ENCODE measurements around the gene CEP68.
"Not testable (repeated sequence)": the region's sequence is repeated elsewhere in the genome, so short reads cannot be mapped to it uniquely, and the experiment has no call there.

The CEP68 gene

GRCh38 chr2:65093211-65093610 is 37.0 kb downstream of the CEP68 start:
- no peak for DNase-seq

- DNase-seq, result no peak
These were observed 40.7 kb downstream of the CEP68 start for GRCh38 chr2:65096948-65097347.

- no peak for DNase-seq
These were observed 41.6 kb downstream of the CEP68 start for GRCh38 chr2:65097844-65098243.

- no peak for DNase-seq
These were observed 42.5 kb downstream of the CEP68 start for GRCh38 chr2:65098741-65099140.

DNA sequence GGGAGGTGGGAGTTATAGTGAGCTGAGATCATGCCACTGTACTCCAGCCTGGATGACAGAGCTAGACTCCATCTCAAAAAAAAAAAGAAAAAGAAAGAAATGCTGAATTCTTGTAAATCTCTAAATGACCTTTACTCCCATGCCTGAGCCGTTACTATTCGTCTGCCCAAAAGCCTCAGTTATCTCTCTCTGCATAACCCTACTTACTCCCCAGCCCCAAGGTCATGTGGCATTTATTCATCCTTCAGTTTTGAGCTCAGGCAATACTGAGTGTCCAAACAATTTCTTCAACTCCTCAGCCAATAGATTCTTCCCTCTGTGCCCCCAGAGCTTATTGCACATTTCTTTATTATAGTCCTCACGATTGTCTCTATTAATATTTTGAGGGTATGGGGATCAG is 44.9 kb downstream of the CEP68 start:
- no peak for DNase-seq

DNA sequence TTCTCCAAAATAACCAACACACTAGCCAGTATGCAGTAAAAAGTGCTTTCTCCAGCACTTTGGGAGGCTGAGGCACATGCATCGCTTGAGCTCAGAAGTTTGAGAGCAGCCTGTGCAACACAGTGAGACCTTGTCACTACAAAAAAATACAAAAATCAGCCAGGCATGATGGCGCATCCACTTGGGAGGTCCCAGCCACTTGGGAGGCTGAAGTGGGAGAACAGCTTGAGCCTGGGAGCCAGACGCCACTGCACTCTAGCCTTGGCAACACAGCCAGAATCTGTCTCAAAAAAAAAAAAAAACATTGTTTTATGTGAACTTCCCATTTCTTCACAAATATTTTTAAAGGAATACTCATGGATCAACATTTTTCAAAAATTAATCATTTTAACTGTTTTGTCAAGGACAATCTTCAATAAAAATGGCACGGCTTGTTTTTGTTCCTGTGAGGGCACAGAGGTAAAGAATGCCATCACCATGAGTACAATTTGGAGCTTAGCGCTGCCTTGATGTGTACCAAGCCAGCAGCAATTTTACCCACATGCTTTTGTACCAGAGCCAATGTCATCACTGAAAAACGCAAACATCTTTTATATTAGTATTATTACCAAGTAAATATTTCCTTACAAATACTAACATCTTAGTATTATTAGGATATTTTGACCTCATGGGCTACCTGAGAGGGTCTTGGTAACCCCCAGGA is 46.9 kb downstream of the CEP68 start:
- no peak for DNase-seq

DNA sequence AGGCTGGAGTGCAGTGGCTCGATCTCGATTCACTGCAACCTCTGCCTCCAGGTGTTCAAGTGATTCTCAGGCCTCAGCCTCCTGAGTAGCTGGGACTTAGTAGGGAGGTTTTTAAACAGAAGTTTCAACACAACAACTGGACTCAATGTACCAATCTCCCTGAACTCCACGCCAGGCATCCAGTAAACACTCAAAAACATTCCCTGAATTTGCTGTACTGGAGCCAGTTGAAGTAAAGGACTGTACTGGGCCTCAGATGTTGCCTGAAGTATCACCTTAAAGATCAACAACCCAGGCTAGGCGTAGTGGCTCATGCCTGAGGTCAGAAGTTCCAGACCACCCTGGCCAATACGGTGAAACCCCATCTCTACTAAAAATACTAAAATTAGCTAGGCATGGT is 51.3 kb downstream of the CEP68 start:
- DNase-seq, result no peak

DNA sequence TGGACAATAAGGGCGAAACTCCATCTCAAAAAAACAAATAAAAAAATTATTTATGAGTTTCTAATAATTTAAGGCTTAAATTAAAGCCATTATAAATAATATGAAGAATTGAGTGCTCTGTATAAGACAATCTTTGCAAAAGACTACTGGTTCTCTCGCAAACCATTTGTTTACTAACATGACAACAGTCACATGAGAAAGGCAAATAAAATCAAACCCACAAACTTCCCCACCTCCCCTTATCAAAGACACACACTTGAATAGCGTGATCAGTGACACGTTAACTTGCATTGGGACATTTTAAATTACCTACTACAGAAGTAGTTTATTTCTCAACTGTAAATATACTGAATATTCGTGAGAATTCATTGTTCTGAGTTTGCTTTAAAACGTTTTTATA is 52.6 kb downstream of the CEP68 start:
- no peak for DNase-seq

DNA sequence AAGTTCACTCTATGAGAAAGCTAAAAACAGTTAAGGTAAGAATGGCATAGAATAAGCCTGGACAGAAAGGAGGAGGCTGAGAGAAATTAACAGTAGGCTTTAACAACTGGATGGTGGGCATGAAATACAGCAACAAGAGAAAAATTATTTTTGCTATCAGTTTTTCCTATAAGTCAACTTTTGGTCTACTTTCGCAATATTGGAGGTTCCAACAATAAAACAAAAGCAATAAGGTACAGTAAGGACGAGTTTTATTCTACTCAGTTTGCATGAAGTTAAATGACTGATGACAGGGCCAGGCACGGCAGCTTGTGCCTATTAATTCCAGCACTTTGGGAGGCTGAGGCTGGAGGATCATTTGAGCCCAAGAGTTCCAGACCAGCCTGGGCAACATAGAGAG is 56.4 kb downstream of the CEP68 start:
- no peak for DNase-seq

DNA sequence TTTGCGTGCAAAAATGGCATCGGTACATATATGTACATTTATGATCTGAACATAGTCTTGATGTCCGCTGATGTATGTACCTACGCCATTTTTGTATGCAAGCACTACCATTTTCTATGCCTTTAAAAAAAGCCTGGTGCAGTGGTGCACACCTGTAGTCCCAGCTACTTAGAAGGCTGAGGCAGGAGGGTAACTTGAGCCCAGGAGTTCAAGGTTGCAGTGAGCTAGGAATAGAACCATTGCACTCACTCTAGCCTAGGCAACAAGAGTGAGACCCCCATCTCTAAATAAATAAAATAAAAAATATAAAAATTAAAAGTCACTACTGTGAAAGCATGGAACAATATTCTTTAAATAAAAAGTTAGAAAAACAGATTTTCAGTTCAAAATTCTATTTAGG is 57.0 kb downstream of the CEP68 start:
- DNase-seq, result no peak

DNA sequence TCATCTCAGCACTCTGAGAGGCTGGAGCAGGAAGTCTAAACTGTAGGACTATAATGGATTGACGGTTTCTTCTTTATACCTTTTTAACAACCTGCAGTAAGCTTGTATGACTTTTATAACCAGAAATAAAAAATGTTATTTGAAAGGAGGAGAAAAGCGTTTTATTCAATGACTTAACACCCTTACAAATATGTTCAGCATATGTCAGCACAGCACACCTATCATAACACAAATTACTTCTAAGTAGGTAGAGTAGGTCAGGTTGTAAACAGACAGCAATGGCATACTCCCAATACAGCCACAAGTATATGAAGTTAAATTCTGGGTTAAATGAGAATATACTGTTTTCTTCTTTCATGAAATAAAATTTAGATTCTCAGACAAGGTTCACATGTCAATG is 57.6 kb downstream of the CEP68 start:
- DNase-seq, result no peak

DNA sequence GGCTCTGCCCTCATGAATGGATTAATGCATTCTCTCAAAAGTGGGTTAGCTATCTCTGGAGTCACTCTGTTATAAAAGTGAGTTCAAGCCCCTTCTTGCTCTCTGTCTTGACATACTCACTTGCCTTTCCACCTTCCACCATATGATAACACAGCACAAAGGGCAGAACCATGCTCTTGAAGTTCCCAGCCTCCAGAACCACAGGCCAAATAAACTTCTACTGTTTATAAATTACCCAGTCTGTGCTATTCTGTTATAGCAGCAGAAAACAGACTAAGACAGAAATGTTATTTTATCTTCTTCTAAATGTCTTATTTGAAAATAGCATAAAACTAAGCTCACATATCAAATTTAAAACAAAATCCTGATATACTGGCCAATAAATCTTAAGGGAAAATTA is 58.7 kb downstream of the CEP68 start:
- no peak for DNase-seq

- DNase-seq, result no peak
These were observed 60.4 kb downstream of the CEP68 start for GRCh38 chr2:65116645-65117044.

- DNase-seq, result no peak
These were observed 64.9 kb downstream of the CEP68 start for GRCh38 chr2:65120990-65121693.

DNA sequence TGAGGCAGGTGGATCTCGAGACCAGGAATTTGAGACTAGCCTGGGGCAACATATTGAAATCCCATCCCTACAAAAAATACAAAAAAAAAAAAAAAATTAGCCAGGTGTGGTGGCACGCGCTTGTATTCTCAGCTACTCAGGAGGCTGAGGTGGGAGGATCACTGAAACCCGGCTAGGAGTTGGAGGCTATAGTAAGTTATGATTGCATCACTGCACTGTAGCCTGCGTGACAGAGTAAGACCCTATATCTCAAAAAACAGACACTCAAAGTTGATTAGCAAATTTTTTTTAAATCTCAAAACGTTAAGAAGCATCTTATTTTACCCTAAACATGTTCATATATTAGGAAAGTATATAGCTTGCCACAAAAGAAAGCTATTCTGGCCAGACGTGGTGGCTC is 66.1 kb downstream of the CEP68 start:
- DNase-seq, result no peak

DNA sequence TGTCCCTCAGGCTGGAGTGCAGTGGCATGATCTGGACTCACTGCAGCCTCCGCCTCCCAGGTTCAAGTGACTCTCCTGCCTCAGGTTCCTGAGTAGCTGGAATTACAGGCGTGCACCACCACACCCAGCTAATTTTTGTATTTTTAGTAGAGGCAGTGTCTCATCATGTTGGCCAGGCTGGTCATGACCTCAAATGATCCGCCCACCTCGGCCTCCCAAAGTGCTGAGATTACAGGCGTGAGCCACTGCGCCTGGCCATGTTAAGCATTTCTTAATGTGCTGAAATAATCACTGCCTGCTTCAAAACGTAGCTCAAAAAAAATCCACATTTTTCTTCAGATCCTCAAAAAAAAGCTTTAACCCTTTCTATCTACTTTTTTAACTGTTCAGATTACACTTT is 69.2 kb downstream of the CEP68 start:
- DNase-seq, result peak; percentile 27

GRCh38 chr2:65128297-65129190 is 72.3 kb downstream of the CEP68 start:
- DNase-seq, result peak; percentile 49

DNA sequence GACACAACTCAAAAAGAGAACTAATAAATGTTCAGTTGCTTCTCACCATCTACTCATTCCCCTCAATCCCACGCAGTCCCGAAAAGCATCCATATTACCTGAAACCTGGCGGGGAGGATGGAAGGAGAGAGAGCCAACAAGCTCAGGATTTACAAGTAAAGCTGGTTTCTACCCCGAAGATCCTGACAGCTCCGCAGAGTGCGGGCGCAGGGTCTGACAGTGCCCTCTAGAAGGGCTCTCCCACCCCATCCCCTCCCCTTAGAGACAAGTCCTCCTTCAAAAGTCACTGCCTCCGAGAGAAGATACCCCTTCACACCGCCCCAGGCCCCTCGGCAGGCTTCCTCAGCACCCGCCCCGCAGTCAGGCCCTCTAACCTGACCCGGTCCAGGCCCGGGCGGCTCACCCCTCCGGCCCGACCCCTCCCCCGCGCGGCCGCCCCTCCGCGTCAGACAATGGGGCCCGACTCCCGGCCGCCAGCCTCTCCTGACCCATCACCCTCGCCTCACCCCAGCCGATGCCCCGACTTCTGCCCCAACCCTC is 73.1 kb downstream of the CEP68 start:
- DNase-seq, result no peak

DNA sequence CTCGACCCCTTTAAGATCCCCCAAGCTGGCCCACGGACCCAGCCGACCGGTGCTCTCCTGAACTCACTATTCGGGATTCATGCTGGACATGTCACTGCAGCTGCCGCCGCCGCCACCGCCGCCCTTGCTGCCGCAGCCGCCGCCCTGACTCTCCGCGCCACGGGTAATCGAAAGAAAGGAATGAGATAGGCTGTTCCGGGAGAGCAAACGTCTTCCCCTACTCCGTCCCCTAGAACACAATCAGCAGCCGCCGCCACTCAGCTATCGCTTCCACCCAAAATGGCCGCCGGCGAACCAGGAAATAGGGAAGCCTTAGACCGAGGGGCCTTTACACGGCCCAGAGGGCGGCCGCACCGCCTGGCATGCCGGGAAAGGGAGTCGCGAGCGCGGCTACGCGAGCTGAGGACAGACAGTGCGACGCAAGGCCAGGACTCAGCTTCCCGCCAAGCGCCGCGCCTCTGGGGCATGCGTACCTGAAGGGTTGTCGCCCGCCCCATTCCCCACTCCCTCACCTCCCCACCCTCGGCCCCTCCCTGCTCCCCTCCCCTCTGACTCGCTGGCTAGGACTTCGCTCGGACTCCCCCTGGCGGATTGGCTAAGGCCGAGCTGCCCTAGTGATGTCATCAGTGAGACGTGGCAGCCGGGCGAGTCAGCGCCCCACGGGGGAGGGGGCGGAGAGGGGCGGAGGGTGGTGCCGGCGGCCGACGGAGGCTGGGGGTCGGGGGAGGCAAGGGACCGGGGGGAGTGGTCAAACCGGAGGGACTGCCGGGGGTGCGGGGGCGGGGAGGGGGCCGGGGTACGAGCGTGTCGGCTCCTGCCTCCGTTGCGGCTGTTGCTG is 73.8 kb downstream of the CEP68 start, which contains the start of gene RAB1A:
TSS of gene RAB1A (minus strand) at position 281 of the 838 bp plus-strand sequence. CDS start at position 90, 191 bp downstream.
- peak; percentile 100 for DNase-seq

DNA sequence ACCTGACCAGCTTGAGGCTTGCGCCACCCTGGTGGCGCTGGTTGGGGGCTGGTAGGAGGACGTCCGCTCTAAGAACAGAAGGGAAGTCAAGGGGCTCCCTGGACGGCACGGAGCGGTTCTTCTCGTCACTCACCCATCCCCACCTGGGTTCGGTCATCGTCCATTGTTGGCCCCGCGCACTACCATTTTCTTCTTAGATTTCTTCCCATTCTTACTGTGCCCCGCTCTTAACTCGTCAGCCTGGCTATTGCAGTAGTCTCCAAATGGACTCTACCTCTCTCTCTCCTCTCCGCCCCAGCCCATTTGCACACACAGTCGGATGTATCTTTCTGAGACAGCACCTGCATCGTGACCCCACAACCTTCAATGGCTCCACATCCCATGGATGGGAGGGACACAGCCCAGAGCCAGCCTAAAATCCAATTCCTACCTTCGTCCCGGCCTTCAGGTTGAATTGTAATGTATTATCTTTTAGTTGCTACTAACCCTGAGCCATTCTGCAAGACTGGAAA is 74.5 kb downstream of the CEP68 start:
- DNase-seq, result peak; percentile 65

- not testable (repeated sequence) for DNase-seq
These were observed 76.7 kb downstream of the CEP68 start for GRCh38 chr2:65132930-65133329.

- no peak for DNase-seq
These were observed 77.4 kb downstream of the CEP68 start for GRCh38 chr2:65133626-65134025.
